ENCODE results near the gene GCSH.
A peak's percentile ranks its signal among the peaks of the same experiment; 100 is the strongest.
"Not testable (repeated sequence)": the region's sequence is repeated elsewhere in the genome, so short reads cannot be mapped to it uniquely, and the experiment has no call there.

The GCSH gene

DNA sequence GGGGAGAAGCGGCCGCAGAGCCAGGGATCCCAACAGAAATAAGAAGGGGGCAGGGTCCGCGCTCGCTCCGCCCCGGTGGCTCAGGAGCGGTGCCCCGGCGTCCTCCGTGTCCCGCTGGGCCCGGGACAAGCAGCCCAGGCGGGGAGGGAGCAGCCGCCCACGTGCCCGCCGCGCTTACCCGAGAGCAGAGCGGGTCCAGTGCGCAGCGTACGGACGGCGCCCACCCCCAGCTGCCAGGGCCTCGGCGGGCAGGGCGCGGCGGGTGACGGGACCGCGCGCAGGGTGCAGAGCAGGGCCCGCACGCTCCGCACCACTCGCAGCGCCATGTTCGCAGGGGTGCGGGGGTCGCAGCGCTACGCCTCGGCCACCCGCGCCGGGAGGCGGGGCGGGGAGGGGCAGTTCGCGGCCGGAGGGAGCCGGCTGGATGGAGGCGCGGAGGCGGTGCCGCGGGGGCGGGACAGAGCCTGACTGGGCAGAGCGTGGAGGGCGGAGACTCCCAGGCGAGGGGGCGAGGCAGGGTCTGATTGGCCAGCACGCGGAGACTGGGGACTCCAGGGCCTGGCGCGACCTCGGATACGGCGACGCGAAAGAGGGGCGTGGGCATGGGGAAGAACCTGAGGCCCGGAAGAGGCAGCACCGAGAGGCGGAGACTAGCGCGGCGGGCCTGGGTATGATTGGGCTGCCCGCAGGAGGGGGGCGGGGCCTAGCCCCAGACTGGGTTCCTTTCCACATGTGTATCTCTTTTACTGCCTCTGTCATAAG lies at the start of gene GCSH:
TSS of gene GCSH (minus strand) at position 443 of the 762 bp plus-strand sequence. CDS start at position 326, 117 bp downstream.
- DNase-seq = peak; percentile 97 to 99

DNA sequence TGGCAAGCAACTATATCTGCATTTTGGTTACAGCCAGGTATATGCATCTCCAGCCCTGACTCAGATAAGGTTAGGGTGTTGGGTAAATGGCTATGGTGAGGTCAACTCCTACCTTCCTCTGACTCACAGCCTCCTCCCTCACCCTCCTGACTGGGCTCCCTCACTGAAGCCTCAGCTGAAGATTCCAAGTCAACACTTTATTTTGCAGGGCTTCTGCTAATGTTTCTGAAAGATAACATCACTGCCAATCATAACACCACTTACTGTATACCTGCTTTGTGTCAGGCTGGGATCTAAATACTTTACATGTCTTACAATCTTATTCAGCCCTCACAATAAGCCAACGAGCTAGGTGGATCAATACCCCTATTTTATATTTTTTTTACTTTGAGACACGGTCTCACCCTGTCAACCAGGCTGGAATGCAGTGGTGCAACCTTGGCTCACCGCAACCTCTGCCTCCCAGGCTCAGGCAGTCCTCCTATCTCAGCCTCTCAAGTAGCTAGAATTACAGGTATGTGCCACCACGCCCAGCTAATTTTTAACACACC lies 47.8 kb upstream of the GCSH start:
- no peak for DNase-seq

DNA sequence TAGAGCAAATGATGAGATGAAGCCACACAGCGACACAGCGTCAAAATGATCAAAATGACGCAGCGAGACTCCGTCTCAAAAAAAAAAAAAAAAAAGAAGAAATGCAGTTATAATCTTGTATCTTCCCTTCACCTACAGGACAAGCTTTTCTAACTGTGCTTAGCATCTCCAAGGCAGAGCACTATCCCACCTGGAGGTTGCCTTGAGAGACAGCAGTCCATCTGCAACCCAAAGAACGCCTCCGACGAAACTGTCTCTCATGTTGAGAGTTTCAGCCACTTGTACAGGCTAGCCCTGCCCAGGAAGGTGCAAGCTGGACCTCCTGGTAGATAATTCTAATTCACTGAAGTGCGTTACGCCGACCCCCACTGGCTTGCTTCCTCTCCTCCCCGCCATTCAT lies 46.7 kb upstream of the GCSH start:
- no peak for DNase-seq

DNA sequence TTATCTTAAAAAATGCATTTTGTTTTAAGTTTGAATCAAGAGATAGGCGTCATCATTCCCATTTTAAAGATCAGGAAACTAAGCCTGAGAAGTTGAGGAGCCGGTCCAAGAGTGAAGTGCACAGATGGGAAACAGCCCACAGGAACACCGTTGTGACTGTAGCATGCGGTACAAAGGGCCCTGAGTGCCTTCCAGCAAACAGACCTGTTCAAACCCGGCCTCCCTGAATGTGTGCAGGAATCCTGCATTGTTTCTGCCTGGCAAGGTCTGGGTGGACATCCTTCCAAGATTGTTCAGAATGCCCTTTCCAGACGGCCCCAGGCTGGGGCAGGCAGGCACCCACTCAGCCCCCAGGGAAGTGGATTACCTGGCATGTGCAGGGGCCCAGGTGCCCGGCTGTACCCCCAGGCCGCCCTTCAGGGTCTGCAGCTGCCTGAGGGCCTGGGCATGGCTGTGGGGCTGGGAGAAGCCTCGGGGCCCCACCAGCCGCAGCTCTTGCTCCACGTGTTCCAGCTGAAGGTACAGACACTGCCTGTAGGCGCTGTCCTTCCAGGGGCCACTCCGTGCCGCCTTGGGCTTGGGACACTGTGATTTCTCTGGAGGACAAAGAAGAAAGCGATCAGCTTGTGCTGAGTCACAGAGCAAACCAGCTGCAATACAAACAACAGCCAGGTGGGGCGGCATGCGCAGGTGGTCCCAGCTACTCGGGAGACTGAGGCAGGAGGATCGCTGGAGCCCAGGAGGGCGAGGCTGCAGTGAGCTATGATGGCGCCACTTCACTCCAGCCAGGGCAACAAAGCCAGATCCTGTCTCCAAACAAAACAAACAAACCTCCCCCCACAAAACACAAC lies 45.0 kb upstream of the GCSH start:
- DNase-seq = peak; percentile 23 to 34

DNA sequence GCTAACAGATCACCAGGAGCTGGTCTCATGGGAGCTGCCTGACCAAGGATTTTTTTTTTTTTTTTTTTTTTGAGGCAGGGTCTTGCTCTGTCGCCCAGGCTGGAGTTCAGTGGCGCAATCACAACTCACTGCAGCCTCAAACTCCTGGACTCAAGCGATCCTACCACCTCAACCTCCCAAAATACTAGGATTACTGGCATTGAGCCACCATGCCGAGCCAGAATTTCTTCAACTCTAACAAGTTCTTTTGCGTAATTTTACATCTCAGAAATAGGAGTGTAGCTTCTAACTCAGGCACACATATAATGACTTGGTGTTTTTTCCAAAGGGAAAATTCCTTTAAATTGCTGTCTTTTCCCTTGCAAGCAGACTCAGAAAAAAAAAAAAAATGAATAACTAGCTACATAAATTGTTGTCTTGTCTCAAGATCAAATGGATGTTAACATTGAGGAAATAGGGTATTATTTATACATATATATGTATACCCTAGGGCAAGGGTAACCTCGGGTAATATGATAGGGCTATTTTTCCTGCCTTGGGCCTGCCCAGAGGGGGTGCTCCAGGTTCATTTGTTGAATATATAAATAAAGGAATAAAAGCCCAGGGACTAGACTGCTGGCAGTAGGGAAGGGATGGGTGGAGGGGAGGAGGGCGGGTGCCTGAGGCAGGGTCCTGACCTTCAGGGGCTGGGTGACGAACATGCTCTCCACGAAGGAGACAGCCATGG lies 42.8 kb upstream of the GCSH start:
- no peak for DNase-seq

DNA sequence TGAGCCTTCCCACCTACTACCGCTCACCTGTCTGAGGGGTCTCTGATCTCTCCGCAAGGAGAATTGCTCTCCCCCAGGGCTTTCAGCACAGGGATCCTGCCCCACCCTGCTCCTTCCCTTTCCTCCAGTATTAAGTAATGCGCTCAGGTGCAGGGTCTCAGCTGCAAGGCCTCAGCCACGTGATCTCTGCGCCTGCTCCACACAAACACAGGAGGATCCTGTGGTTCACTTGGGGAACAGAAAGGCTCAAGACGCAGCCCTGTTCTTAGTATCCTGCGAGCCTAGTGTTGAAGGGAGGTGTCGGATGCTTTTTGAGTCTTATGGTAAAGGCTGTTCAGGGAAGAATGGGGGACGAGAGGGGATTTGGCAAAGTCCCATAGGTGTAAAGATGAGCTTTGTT lies 41.6 kb upstream of the GCSH start:
- no peak for DNase-seq

DNA sequence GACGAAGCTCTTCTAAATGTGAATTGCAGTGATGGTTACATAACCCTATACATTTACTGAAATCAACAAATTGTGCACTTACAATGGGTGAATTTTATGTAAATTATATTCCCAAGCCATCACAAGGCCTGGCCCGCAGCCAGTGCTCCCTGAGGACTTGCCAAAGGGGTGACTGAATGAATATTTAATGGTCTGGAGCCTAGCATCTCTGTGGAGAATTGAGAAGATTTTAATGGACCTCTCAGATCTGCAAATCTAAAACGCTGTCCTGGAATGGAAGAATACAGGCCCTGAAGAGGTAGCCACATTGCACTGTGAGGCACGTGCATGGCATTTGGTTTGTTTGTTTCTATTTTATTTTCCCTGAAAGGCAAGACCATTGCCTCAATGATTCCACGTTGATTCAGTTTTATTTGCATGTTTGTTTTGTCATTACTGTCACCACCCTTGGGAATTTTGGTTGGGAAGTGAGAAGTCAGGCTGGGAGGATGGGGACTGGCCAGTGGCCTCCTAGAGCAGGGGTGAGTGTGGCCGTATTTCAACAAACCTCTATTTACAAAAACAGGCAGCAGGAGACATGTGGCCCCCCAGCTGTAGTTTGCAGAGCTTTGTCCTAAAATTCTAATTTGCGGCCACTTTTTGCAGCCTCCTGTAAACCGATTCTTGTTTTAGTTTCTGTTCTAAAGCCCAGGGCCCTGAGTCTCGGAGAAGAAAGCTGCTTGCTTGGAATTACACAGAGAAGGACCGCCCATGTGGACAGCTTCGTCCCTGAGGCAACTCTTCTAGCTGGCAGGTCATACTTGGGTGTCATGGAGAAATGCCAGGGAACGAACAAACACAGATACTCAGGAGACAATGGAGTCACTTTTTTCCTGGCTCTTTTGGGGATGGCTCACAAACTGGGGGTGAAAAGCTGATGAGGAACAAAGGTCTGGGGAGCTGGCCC lies 40.5 kb upstream of the GCSH start:
- DNase-seq = no peak

DNA sequence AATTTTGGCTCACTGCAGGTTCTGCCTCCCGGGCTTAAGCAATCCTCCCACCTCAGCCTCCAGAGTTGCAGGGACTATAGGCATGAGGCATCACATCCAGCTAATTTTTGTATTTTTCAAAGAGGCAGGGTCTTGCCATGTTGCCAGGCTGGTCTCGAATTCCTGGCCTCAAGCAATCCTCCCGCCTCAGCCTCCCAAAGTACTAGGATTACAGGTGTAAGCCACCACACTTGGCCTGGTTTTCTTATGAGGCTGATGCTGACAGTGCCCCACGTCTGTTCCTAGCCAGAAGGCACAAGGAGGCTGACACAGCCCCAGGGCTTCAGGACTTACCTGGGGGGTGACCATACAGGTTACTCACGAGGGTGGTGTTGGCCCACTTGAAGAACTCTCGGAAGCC lies 33.9 kb upstream of the GCSH start:
- no peak for DNase-seq

DNA sequence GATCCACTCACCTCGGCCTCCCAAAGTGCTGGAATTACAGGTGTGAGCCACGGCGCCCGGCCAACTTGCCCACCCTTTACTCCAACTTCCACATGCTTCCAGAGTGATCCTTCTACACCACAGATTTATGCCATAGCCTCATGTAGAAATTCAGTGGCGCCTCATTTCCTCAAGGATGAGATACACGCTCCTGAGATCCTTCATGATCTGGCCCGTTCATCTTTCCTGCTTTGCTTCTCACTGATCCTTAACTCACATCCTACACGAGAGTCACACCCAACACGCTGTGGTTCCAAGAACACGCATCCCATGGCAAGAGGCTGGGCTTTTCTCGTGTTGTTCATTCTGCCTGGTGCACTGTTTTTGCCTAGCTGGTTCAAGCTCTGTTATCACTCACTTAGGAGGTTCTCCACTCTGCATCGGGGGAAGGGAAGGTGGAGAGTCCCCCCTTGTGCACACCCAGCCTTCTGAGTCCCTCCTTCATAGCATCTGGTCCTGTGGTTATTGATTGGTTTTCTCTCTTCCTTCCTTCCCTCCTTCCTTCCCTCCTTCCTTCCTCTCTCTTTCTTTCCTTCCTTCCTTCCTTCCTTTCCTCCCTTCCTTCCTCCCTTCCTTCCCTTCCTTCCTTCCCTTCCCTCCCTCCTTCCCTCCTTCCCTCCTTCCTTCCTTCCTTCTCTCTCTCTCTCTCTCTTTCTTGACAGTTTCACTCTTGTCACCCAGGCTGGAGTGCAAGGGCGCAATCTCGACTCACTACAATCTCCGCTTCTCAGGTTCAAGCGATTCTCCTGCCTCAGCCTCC lies 32.7 kb upstream of the GCSH start:
- DNase-seq = no peak

DNA sequence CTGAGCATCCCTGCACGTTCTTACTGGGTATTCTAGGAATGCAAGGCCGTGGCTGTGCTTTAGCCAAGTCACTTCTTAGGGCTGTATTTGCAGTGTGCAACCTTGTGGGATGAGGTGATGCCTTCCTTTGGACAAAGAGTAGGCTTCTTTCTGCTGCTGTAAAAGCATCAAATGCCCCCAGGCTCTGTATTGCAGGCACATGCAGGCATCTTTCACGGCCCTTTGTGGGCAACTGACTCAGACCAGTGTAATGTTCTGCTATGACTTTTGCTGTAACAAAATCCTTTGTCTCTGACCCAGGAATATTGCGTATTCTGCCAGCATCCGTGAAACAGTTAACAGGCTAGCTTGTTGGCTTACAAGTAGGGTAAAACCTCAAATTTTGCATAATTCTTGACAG lies 30.9 kb upstream of the GCSH start:
- DNase-seq = no peak

DNA sequence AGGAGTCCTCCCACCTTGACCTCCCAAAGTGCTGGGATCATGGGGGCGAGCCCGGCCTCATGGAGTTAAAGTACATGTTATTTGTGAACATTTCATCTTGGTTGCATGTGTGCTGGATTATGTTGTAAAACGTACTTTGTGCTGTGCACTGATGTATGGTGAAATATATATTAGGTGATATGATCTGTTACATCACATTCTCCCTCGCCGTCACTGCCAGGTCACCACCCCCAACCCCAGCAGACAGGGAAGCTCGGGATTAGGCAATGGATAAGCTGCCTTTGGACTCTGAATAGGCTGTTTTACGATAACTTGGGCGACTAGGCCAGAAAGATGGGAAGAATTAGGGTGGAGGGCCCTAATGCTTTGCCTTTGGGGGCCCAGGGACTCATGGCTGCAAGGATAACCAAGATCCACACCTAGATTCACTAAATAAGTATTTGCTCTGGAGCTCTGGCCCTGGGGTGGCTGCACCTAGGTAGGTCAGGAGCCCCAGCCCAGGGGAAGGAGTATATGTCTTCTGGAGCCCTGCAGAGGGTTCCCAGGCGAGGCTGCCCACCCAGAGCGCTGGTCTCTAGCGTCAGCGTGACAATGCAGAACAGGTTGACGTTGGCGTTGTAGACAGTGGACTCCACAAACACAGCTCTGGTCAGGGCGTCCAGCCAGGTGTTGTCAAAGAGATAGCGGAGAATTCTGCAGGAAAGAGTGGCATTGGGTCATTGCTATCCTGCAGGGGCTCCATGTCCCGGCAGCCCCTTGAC lies 27.1 kb upstream of the GCSH start:
- no peak for DNase-seq

DNA sequence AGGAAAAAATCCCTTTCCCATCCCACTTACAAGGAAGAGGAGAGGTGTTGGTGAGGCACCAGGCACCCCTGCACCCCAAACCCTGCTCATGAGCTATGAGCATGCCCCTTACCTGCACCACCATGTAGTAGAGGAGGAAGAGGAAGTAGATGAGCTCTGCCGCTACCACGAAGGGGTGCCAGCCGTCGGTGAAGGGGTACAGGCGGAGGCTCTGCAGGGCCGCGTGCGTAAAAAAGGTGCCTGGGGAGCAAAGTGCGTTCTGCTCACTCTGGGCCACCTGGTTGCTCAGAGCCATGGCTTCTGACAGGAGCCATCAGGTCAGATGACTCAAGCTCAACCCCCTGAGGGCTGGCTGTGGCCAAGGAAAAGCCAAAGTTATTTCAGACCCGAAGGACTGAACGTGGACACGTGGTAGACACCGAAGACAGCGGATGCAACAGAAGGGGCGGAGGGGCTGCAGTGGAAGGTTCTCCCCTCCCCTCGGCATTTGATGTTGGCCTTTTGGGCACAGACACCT lies 25.3 kb upstream of the GCSH start:
- DNase-seq = no peak

DNA sequence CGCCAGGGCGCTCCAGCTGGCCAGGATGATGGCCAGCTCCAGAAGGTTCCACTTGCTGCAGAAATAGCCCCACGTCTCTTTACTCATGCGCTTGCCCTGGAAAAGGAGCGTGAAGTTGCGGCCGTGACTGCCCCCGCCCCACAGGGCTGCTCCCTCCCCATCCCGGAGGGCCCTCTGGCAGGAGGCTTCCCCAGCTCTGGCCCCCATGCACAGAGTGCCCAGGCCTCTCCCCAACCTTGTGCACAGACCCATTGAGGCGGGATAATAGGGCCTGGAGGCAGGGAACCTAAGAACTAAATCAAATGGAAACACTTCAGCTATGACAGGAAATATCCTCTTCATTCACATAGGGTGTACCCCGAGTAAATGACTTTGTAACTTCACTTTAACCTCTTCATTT lies 21.2 kb upstream of the GCSH start:
- DNase-seq = no peak

DNA sequence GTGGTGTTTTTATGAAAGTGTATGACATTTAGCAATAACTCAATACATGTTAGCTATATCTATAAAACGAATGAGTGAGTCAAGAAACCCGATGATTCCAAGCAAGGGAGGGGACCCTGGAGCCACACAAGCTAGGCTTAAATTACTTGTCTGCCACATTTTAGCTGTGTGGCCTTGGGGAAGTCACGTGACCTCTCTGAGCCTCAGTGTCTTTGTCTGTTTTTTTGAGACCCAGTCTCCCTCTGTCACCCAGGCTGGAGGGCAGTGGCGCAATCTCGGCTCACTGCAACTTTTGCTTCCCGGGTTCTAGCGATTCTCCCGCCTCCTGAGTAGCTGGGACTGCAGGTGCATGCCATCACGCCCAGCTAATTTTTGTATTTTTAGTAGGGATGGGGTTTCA lies 20.1 kb upstream of the GCSH start:
- DNase-seq = no peak

DNA sequence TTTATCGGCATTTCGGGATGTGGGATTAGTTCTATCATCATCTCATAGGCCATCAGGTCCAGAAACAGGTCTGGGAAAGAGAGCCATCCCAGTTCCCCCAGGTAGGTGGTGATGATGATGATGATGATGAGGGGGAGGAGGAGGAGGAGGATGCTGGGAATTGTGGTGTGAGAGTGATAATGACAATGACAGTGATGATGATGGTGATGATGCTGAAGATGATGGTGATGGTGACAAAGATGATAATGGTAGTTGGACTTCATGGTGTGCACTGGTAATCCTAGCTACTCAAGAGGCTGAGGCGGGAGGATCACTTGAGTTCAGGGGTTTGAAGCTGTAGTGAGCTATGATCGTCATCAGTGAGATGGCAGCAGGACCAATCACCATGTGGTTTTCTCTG lies 16.3 kb upstream of the GCSH start:
- no peak for DNase-seq

DNA sequence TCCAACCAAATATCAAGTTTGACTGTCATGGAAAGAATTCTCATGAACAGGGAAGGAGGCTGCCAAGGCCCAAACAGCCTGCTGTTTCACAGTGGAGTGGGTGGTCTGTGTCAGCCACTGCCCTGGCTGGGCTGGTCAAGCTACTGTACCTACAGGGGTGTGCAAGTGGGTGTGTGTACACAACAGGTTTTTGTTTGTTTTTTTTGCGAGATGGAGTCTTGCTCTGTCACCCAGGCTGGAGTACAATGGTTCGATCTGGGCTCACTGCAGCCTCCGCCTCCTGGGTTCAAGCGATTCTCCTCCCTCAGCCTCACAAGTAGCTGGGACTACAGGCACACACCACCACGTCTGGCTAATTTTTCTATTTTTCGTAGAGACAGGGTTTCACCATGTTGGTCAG lies 13.1 kb upstream of the GCSH start:
- DNase-seq = not testable (repeated sequence)

DNA sequence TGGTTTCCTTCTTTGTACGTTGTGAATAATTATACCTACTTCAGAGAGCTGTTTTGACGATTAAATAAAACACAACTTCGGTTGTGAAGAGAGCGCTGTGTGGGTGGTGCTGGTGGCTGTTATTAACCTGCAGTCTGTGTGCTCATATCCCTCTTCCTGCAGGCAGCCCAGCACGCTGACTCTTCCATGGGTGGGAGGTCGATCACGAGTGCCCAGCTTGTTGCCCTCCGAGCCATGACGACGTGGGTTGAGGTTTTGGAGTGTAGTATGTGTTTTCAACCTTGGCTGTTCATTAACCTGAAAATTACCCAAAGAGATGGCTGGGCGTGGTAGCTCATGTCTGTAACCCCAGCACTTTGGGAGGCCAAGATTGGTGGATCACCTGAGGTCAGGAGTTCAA lies 11.3 kb upstream of the GCSH start:
- no peak for DNase-seq

DNA sequence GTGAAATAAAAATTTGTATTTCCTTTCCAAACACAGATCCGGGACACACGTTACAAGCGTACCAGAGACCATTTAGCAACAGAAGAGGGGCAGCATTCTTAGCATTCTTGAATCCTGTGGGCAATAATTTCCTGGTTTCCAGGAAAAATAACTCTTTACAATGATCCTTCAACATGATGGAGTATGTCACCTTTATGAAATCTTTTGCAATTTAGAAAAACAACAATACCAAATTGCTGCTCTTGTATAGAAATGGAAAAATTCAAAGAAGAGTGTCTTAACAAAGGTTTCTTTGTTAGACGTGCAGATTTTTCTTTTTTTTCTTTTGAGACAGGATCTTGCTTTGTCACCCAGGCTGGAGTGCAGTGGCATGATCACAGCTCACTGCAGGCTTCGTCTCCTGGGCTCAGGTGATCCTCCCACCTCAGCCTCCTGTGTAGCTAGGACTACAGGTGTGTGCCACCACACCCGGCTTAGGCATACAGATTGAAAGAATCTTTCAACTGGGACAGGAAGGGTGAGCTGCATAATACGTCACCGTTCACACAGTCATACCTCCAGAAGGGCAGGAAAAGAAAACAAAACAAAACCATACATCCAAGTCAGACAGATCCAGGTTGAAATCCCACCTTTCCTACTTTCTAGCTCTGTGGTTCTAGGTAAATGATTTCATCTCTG lies 10.8 kb upstream of the GCSH start:
- DNase-seq = no peak

DNA sequence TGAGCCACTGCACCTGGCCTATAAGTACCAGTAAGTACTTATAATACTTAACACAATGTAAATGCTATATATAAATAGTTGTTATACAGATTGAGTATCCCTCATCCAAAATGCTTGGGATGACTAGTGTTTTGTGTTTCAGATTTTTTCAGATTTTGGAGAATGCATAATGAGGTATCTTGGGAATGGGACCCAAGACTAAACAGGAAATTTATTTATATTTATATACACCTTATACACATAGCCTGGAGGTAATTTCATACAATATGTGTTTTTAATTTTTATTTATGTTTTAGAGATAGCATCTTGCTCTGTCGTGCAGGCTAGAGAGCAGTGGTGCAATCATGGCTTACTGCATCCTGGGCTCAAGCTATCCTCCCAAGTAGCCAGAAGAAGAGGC lies 9.8 kb upstream of the GCSH start:
- DNase-seq = no peak

DNA sequence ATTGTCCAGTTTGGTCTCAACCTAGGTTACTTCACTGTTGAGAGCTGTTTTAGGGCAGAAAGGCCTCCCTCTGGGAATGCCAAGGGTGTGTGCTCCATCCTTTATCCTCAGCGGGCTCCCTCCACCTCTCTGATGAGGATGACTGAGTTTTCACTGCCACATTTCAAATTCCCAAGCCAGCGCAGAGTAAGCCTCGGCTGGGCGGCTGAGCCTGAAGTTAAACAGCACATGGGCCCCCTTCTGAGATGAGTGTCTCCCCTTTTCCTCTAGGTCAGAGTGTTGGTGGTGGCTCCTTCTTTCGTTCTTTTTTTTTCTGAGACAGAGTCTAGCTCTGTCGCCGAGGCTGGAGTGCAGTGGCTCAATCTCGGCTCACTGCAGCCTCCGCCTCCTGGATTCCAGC lies 5.5 kb upstream of the GCSH start:
- DNase-seq = no peak

Measured in activated T-cell treated with anti-CD3 and anti-CD28 coated beads, Interleukin-2, amount 50 U/mL, for 48 hours (primary cell).